Osteocyte (in vitro differentiated cells): ENCODE measurements around the gene SOCS3. TPM values are rescaled to one million over a fixed set of nuclear protein-coding genes. Genes with fewer than 3 reads are reported as not detected.

ENCODE experiments used
- DNase-seq: peaks from one replicate; pipeline ENCODE4 v3.0.0; 2021; ENCODE audit warnings: mixed read lengths; ENCODE audit not compliant: unreplicated experiment; ENCODE audit errors: extremely low spot score
- H3K27ac Mint-ChIP-seq: one replicate; pipeline ENCODE4 v1.8.0; 2021; ENCODE audit warnings: mild to moderate bottlenecking, mixed read lengths; ENCODE audit not compliant: unreplicated experiment
- H3K27me3 Mint-ChIP-seq: one replicate; pipeline ENCODE4 v1.8.0; 2021; ENCODE audit warnings: mixed read lengths; ENCODE audit not compliant: unreplicated experiment
- H3K36me3 Mint-ChIP-seq: one replicate; pipeline ENCODE4 v1.8.0; 2021; ENCODE audit warnings: mixed read lengths; ENCODE audit not compliant: unreplicated experiment
- H3K4me1 Mint-ChIP-seq: one replicate; pipeline ENCODE4 v1.8.0; 2021; ENCODE audit warnings: mixed read lengths; ENCODE audit not compliant: unreplicated experiment
- H3K4me3 Mint-ChIP-seq: one replicate; pipeline ENCODE4 v1.8.0; 2021; ENCODE audit warnings: mild to moderate bottlenecking, moderate library complexity, mixed read lengths; ENCODE audit not compliant: unreplicated experiment
- H3K9me3 Mint-ChIP-seq: one replicate; pipeline ENCODE4 v1.8.0; 2021; ENCODE audit warnings: mixed read lengths; ENCODE audit not compliant: unreplicated experiment
- total RNA-seq: library from RNA; stranded (reverse); gene quantifications from 2 replicates; pipeline ENCODE4 v1.2.1, GENCODE V29; 2021
- TF ChIP-seq, protein P1 (sequence below): fragments of 200-600 bp; sonication (generic); IDR thresholded peaks from 2 replicates; pipeline ENCODE4 v1.5.0; 2021; ENCODE audit warnings: antibody characterized with exemption, mild to moderate bottlenecking, moderate library complexity

Gene SOCS3
- total RNA-seq, 1 donor from 2014 or later: 86.4 TPM

DNA sequence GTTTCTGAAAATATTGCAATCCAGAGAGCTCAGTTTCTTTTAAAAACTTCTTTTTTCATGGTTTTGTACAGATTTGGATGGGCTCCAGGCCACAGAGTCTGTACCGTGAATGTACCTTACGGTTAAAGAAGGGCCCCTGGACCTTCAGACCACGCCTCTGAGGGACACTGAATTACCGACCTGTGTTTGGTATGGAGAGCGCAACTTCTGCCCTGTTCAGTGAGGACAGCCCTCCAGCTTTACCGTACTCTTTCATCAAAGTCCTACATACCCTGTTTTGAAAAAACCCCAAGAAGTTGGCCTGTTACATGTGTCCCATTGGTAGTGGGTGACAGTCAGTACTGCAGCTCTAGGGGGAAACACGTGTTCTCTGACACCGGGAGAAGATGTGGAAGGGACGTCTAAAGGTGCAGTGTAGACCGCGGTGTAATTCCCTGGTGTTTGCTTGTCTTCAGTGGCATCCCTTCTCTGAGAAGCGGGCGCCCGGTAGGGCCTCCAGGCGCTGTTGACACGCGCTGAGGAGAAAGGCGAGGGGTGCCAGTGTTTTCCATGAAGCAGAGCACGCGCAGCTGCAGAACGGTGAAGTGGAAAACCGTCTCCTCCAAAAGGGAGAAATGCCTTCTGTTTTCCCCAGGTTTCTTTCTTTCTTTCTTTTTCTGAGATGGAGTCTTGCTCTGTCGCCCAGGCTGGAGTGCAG is 24.8 kb upstream of the SOCS3 start:
- TF ChIP-seq, protein P1, sequence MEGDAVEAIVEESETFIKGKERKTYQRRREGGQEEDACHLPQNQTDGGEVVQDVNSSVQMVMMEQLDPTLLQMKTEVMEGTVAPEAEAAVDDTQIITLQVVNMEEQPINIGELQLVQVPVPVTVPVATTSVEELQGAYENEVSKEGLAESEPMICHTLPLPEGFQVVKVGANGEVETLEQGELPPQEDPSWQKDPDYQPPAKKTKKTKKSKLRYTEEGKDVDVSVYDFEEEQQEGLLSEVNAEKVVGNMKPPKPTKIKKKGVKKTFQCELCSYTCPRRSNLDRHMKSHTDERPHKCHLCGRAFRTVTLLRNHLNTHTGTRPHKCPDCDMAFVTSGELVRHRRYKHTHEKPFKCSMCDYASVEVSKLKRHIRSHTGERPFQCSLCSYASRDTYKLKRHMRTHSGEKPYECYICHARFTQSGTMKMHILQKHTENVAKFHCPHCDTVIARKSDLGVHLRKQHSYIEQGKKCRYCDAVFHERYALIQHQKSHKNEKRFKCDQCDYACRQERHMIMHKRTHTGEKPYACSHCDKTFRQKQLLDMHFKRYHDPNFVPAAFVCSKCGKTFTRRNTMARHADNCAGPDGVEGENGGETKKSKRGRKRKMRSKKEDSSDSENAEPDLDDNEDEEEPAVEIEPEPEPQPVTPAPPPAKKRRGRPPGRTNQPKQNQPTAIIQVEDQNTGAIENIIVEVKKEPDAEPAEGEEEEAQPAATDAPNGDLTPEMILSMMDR: no peak
- Mint-ChIP-seq H3K4me3 (peak overlapping the region; percentile 46), H3K4me1 (peaks cover 80% of the 10 kb centered on the region), H3K9me3 (no peaks in the 10 kb centered on the region), H3K27me3 (no peaks in the 10 kb centered on the region), H3K27ac (peak overlapping the region; percentile 95), H3K36me3 (peaks cover 12% of the 10 kb centered on the region)
- no peak for DNase-seq

DNA sequence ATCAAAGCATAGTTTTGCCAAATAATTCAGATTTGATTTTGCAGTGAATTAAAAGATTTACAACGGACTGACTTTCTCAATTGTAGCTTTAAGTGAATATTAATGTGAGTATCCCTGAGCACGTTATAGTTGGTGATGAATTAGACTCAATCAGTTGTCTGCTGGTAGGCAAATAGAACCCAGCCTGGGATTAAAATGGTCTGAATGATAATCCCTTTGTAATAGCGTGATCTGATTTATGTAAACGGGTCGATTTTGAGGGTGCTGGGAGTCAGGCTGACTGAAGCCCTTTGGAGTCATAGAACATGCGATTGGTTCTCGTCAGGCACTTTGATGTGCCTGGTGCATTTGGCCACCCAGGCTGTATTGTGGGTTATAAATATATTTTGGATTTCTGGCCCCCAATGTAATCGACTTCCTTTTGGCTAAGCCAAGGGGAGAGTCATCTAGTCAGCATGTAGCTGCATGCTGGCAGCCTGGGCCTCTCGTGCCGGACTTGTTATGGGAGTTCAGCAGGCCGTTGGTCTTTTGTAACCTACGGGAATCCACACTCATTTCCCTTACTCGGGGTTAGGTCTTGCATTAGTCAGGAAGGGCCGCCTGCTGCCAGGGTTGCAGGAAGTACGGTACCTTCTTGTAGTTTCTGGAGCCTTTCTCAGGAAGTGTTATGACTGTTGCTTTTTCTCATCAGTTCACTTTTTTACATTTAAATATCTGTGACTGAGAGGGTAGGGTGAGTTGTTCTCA is 24.0 kb upstream of the SOCS3 start:
- Mint-ChIP-seq H3K27ac (peak overlapping the region; percentile 95), H3K9me3 (no peaks in the 10 kb centered on the region), H3K36me3 (peaks cover 12% of the 10 kb centered on the region)

DNA sequence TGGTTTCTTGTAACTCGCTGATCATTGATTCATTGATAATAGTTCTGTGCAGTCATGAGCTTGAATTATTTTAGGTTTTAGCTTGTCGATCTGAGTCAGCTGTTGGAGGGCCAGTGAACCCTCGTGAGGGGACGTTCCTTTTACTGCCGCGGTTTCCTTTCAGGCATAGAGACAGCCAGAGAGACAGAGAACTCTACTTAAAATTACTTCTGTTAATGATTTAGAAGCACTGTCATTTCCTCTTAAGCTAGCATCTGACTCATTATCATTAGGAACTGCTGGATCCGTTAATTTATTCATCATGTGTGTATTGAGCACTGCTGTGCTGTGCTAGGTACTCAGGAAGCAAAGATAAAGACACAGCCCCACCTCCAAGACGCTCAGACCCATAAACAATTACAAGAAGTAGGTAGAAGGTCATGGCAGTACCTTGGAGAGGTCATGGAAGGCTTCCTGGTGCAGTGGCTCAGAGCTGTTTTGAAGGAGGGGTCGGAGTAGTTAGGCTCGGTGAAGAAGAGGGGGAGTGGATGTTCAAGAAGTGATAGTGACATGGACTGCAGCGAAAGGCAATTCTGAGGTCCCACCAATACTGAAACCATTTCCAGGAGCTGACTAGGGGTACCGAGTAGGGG is 21.8 kb upstream of the SOCS3 start:
- TF ChIP-seq, protein P1: no peak
- H3K4me3 Mint-ChIP-seq: peak overlapping the region; percentile 9
- DNase-seq: no peak
- peaks cover 12% of the 10 kb centered on the region for H3K36me3 Mint-ChIP-seq
- no peaks in the 10 kb centered on the region for H3K27me3 Mint-ChIP-seq
- H3K27ac Mint-ChIP-seq: peak overlapping the region; percentile 80
- no peaks in the 10 kb centered on the region for H3K9me3 Mint-ChIP-seq
- H3K4me1 Mint-ChIP-seq: peaks cover 77% of the 10 kb centered on the region

More for the DNA sequence above, 24.0 kb upstream of the SOCS3 start:
- Mint-ChIP-seq H3K4me3 (peak overlapping the region; percentile 46), H3K27me3 (no peaks in the 10 kb centered on the region), H3K4me1 (peaks cover 87% of the 10 kb centered on the region)
- TF ChIP-seq, protein P1: no peak
- no peak for DNase-seq

DNA sequence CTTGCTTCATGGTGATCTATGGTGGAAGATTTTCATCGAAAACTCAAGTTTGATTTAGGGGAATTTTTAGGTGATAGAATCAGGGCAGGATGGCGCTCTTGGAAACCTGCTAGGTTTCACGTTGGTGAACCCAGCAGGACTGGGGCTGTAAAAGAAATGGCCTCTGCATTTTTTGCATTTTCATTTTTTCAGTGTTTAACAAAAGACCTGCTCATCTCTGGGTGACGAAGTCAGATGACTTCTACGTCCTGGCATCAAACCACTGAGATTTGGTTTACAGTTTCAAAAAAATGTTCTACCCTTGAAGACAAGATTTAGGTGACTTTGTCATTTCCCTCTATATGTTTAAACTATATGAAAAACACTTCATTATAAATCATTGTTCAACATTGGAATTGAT is 20.5 kb upstream of the SOCS3 start:
- no peak for DNase-seq

More for the DNA sequence above, 20.5 kb upstream of the SOCS3 start:
- no peaks in the 10 kb centered on the region for H3K9me3 Mint-ChIP-seq
- peaks cover 12% of the 10 kb centered on the region for H3K36me3 Mint-ChIP-seq
- H3K4me1 Mint-ChIP-seq: peaks cover 74% of the 10 kb centered on the region
- TF ChIP-seq, protein P1: no peak
- peak overlapping the region; percentile 95 for H3K4me3 Mint-ChIP-seq
- peak overlapping the region; percentile 50 for H3K27ac Mint-ChIP-seq
- no peaks in the 10 kb centered on the region for H3K27me3 Mint-ChIP-seq
